Keratinocyte (primary cell): ENCODE results near the gene PGAM1.

Experiments
- CTCF ChIP-seq, 3 experiments: IDR thresholded peaks in 1 of 3; conservative IDR thresholded peaks in 1 of 3; optimal IDR thresholded peaks in 1 of 3; 2 replicates in 2 of 3; 3 replicates in 1 of 3; pipeline versions ENCODE3 to v1.5.1; 2011; ENCODE audit warnings: low read length in 3 of 3, mild to moderate bottlenecking in 3 of 3, moderate library complexity in 2 of 3, control low read depth in 1 of 3, inconsistent platforms in 1 of 3; ENCODE audit not compliant: insufficient read depth in 2 of 3; ENCODE audit errors: extremely low read depth in 1 of 3
- EZH2 ChIP-seq: IDR thresholded peaks from one replicate; pipeline ENCODE4 v1.6.1; 2012; ENCODE audit warnings: inconsistent platforms, mild to moderate bottlenecking, low read length, moderate library complexity

- TF ChIP-seq CTCF (optimal IDR thresholded peaks at IDR 0.05 in 1 of 3, IDR thresholded peaks at IDR 0.05 in 1 of 3, conservative IDR thresholded peaks at IDR 0.05 in 1 of 3; ENCODE audit: extremely low read depth in 1 of 3, insufficient read depth in 2 of 3, low read length in 3 of 3) (no peak), EZH2 (no peak)
These were observed 50.1 kb downstream of the PGAM1 start for GRCh38 chr10:97475936-97476594.
